ENCODE measurements around the gene GLB1L3.

Gene GLB1L3

DNA sequence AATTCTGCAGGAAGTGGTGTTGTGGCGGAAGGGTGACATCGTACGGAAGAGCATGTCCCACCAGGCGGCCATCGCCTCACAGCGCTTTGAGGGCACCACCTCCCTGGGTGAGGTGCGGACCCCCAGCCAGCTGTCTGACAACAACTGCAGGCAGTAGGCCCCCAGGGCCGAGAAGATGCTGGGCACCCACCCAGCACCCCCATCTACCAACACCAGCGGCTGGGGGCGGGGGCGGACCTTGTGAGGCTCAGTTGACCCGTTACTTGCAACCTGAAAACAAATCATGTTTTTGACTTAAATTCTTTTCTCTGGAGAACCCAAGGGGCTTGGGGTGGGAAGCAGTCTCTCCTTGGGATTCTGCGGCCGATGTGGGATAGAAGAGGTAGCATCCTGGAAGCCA lies 30.7 kb upstream of the GLB1L3 start:
- Histone ChIP-seq H3K9me3 (ENCODE audit: control insufficient read depth, insufficient read depth, low read depth, low read length) (no peaks in the 10 kb centered on the region), H3K4me3 (ENCODE audit: low read depth, low read length) (no peak overlapping the region), H3K27ac (ENCODE audit: extremely low read depth, low read depth, low read length) (no peak overlapping the region), H3K36me3 (ENCODE audit: control insufficient read depth in 2 of 2, insufficient read depth in 1 of 2, low read length in 2 of 2) (peaks cover 0 to 95% of the 10 kb centered on the region in 2 experiments; a peak in 1 of 3 replicates), H3K4me1 (ENCODE audit: control insufficient read depth, insufficient read depth, low read length) (no peaks in the 10 kb centered on the region)
- TF ChIP-seq ZNF311 (tag by site-specific recombination; IDR thresholded peaks at IDR 0.05; ENCODE audit: borderline replicate concordance): no peak
- TF ChIP-seq ZBTB44 (tag by site-specific recombination; IDR thresholded peaks at IDR 0.05): no peak
- no peak for TF ChIP-seq KLF7 (tag by site-specific recombination; IDR thresholded peaks at IDR 0.05; ENCODE audit: borderline replicate concordance)
- TF ChIP-seq ZNF404 (tag by site-specific recombination; IDR thresholded peaks at IDR 0.05): no peak
- no peak for TF ChIP-seq WT1 (tag by site-specific recombination; IDR thresholded peaks at IDR 0.05)
- TF ChIP-seq ZNF561 (tag by site-specific recombination; IDR thresholded peaks at IDR 0.05; ENCODE audit: borderline replicate concordance): no peak
- no peak for TF ChIP-seq ZBTB8A (tag by site-specific recombination; IDR thresholded peaks at IDR 0.05)
- TF ChIP-seq ZNF664 (tag by site-specific recombination; IDR thresholded peaks at IDR 0.05): no peak
- TF ChIP-seq ZNF175 (tag by site-specific recombination; IDR thresholded peaks at IDR 0.05): no peak
- TF ChIP-seq ZNF202 (tag by site-specific recombination; IDR thresholded peaks at IDR 0.05; ENCODE audit: borderline replicate concordance): no peak
- TF ChIP-seq KLF10 (tag by site-specific recombination; IDR thresholded peaks at IDR 0.05): no peak
- ChIA-PET CTCF (interaction anchor here (0.7 to 2.2 kb wide), 2 partner anchors 20 to 176 kb away, joined by 3 to 8 read pairs; partner anchors contain the start of gene VPS26B), POLR2A (interaction anchor here (2.3 kb wide), 1 partner anchor 21 kb away, joined by 10 read pairs; the partner anchor contains the start of genes NCAPD3 and VPS26B)

DNA sequence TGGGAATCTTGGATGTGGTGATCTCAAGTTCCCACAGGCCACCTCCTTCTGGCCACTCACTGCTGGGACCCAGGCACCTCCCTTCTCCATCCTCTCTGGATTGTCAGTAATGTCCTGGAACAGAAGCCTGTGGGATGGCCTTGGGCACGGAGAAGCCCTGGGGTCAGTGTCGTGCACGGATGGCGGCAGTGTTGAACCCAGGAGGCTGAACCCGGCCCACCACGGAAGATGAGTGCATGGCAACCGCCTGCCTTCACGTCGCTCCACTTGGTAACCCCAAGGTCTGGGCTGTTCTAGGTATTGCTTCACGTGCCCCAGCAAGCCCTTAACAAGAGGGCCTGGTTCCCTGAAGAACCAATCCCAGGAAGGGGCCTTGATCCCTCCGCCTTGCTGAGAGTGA lies 30.1 kb upstream of the GLB1L3 start:
- ChIA-PET CTCF (interaction anchor here (0.7 kb wide), 1 partner anchor 177 kb away, joined by 3 read pairs; no protein-coding TSS in a partner anchor), POLR2A (no interaction called here)
- no peak overlapping the region for H3K4me3 ChIP-seq (ENCODE audit: low read depth, low read length)
- H3K4me1 ChIP-seq (ENCODE audit: control insufficient read depth, insufficient read depth, low read length): no peaks in the 10 kb centered on the region
- no peak overlapping the region for H3K27ac ChIP-seq (ENCODE audit: extremely low read depth, low read depth, low read length)
- no peak for TF ChIP-seq PRDM1 (tag by site-specific recombination; IDR thresholded peaks at IDR 0.05)
- TF ChIP-seq OSR2 (tag by site-specific recombination; IDR thresholded peaks at IDR 0.05): no peak
- no peak for TF ChIP-seq ZNF132 (tag by site-specific recombination; IDR thresholded peaks at IDR 0.05; ENCODE audit: borderline replicate concordance)
- H3K36me3 ChIP-seq (ENCODE audit: control insufficient read depth in 2 of 2, insufficient read depth in 1 of 2, low read length in 2 of 2): peaks cover 0 to 96% of the 10 kb centered on the region in 2 experiments; a peak in 1 of 3 replicates
- H3K9me3 ChIP-seq (ENCODE audit: control insufficient read depth, insufficient read depth, low read depth, low read length): no peaks in the 10 kb centered on the region

DNA sequence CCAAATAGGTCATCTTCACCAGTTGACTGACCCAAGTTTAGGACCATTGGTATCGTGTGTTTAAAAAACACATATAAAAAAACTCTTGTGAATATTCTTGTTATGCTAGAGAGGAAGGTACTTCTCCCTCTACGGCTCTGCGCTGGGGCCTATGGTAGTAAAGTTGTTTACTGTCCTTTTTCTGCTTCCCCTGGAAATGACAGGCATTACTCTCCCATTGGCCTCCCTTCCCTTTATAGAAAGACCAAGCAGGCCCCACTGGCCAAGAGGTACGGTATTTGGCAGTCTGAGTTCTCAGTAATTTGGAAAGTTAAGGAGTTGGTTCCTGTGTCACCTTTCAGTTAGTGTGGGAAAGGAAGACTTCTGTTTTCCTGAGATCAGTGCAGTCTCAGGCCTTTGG lies 29.5 kb upstream of the GLB1L3 start:
- no peak overlapping the region for H3K27ac ChIP-seq (ENCODE audit: extremely low read depth, low read depth, low read length)
- TF ChIP-seq ZNF26 (tag by site-specific recombination; IDR thresholded peaks at IDR 0.05) (no peak), ZNF510 (tag by site-specific recombination; IDR thresholded peaks at IDR 0.05; ENCODE audit: insufficient replicate concordance) (no peak), ZNF580 (tag by site-specific recombination; IDR thresholded peaks at IDR 0.05) (no peak), KLF17 (tag by site-specific recombination; IDR thresholded peaks at IDR 0.05) (no peak), ZBTB1 (tag by site-specific recombination; IDR thresholded peaks at IDR 0.05) (no peak), ZNF629 (tag by site-specific recombination; IDR thresholded peaks at IDR 0.05) (no peak)
- H3K36me3 ChIP-seq (ENCODE audit: control insufficient read depth in 2 of 2, insufficient read depth in 1 of 2, low read length in 2 of 2): peaks cover 0 to 94% of the 10 kb centered on the region in 2 experiments; a peak in 1 of 3 replicates
- H3K4me3 ChIP-seq (ENCODE audit: low read depth, low read length): no peak overlapping the region
- ChIA-PET CTCF (no interaction called here), POLR2A (no interaction called here)
- H3K4me1 ChIP-seq (ENCODE audit: control insufficient read depth, insufficient read depth, low read length): no peaks in the 10 kb centered on the region
- H3K9me3 ChIP-seq (ENCODE audit: control insufficient read depth, insufficient read depth, low read depth, low read length): no peaks in the 10 kb centered on the region
